ENCODE data around the gene KCTD11.

KCTD11 gene

DNA sequence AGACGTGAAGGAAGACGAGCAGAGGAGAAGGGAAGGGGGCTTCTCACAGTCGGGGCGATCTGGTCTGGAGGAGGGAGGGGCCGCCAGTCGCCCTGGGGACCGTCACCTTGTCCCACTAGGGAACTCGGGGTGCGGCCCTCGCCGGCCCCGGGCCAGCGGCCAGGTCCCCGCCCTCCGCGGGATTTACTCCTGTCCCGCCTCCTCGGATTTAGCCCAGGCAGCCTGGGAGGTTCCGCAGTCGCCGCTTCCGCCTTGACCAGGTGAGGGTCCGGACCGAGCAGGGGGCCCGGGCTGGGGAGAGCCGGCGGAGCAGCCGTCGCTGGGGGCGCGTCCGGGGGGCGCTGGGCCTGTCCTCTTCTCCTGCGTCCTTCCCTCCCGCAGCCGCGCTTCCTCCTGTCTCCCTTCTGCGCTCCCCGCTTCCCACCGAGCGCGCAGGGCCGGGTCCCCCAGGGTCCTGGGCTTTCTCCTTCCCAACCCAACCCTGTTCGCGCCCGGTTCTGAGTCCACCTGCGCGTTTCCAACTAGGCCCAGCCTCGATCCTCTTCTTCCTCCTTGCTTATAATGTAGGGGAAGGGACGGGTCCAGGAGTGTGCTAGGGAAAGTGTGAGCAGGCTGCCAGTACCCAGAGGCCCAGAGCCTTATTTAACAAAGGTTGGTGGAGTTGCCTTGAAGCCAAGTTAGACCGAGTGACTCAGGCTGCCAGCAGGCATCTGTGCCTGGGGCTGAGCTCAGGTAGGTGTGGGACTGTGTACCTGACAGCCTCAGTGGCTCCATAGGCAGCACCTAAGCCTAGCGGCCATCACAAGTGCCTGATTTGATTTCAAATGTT is 29.1 kb downstream of the KCTD11 start, which contains the start of gene TNK1:
TSS of gene TNK1 (plus strand) at position 235 of the 829 bp plus-strand sequence. CDS start 1,838 bp downstream, outside the sequence.
- peak; percentile 35 for DNase-seq

DNA sequence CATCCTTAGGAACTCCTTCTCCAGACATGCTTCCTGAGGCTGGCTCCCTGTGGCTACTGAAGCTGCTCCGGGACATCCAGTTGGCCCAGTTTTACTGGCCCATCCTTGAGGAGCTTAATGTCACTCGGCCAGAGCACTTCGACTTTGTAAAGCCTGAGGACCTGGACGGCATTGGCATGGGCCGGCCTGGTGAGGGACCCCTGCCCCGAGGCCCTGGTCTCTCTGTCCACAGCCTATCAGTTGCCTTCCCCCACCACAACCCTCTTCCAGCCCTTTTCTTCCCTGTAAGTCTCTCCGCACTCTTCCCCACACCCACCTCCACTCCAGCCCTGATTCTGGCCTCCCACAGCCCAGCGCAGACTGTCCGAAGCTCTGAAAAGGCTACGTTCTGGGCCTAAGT is 30.9 kb downstream of the KCTD11 start:
- DNase-seq, result no peak

DNA sequence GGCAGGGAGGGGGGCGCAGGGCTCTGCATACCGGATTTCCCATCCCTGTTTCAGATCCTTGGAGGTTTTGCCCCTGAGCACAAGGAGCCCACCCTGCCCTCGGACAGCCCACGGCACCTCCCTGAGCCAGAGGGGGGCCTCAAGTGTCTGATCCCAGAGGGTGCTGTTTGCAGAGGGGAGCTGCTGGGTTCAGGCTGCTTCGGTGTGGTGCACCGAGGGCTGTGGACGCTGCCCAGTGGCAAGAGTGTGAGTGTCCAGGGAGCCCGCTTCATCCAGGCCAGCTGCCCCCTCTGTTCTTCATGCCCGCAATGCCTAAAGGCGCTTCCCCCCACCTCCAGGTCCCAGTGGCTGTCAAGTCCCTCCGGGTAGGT is 31.4 kb downstream of the KCTD11 start:
- no peak for DNase-seq

DNA sequence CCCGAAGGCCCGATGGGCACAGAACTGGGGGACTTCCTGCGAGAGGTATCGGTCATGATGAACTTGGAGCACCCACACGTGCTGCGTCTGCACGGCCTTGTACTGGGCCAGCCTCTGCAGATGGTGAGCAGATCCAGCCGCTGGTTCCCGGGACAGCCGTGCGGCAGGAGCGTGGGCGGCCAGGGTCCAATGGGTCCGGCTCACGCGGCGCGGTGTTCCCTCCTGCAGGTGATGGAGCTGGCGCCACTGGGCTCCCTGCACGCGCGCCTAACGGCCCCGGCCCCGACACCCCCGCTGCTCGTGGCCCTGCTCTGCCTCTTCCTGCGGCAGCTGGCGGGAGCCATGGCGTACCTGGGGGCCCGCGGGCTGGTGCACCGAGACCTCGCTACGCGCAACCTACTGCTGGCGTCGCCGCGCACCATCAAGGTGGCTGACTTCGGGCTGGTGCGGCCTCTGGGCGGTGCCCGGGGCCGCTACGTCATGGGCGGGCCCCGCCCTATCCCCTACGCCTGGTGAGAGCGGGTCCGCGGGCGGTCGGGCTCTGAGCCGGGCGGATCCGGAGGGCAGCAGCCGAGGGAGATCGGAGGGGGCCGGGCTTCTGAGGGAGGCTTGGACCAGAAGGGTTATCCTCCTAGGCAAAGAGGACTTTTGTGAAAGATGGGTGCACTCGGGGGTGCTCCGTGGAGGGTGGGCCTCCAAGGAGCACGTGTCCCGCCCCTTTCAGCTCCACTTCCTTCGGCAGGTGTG is 32.0 kb downstream of the KCTD11 start:
- no peak for DNase-seq

DNA sequence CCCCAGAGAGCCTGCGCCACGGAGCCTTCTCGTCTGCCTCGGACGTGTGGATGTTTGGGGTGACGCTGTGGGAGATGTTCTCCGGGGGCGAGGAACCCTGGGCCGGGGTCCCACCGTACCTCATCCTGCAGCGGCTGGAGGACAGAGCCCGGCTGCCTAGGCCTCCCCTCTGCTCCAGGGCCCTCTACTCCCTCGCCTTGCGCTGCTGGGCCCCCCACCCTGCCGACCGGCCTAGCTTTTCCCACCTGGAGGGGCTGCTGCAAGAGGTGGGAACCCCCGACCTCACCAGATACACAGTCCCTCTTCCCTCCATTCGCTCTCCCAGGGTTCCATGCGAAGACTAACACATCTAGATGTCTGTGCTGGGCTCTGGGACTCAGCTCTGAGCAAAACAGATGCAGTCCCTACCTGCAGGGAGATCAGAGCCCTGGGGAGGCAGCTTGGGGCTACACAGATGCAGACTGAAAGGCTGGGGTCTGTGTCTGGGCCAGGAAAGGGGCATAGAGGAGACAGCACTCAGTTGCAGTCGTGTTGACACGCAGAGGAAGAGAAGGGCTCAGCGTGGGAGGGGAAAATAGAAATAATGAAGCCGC is 32.6 kb downstream of the KCTD11 start:
- no peak for DNase-seq

DNA sequence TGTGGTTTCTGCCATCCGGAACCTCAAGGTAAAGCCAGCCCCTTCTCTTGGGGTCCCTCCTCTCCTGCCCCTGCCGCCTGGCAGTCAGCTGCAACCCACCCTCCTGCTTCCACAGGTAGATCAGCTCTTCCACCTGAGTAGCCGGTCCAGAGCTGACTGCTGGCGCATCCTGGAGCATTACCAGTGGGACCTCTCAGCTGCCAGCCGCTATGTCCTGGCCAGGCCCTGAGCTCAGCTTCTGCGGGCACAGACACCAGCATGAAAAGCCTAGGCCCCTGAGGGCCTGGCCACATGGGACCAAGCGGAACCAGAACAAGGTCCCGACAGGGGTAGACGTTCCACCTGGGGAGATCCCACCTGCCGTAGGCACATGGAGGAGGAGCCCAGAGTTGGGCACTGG is 36.9 kb downstream of the KCTD11 start:
- DNase-seq, result no peak

DNA sequence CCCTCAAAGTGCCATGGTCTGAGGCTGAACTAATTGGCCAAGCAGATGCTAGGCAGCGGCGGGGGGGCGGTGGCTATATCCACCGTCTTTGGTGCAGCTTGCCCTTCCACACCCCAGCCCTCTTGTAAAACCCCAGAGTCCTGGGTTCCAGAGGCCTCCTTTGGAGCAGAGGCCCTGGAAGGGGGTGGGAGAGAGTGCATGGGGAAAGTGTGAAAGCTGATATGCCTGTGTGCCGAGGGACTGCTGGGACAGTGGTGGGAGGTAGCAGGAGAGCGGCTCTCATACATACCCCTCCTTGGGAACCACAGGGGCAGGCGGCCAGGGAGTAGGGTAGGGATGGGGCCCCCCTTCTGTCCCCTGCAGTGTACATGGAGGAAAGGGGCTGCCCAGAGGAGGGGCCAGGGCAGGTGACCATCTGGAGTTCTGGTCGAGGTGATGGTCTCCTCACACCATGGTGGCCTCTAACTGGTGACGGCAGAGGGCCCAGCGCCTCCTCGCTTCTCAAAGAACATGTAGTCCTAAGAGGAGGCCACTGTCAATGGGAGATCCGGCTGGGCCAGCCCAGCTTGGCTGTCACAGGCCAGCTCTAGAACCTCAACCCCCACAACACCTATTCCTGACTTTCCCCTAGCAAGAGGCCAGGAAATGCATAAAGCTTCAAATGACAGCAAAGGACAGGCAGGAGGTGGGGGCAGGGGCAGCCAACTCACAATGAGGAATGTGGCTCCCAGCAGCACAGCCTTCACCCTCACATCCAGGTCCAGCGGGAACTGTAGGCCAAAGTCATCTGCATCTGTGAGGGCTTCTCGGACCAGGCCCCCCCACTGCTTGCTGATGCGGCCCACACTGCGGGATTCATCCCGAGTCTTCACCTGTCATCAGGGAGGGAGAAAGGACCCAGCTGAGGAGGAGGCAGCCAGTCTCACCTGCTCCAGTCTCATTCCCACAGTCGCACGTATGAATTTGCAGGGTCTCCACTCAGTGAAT is 38.3 kb downstream of the KCTD11 start:
- DNase-seq, result no peak

DNA sequence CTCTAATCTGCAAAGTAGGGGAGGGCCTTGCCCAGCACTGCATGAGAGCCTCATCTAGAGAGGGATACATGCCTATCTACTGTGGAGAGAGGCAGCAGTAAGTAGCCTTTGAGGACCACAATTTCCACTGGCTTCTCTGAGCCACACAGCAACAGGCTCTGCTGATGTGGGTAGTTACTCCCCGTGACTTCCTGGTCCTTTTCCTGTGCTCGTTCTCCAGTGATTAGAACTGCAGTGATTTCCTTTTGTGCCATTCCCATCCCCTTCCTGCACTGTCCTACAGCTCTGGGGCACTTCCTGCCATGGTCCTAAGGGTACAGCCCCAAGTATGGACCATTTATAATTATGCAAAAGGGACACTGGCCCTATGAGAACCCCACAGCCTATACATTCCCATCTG is 39.3 kb downstream of the KCTD11 start:
- DNase-seq, result no peak

DNA sequence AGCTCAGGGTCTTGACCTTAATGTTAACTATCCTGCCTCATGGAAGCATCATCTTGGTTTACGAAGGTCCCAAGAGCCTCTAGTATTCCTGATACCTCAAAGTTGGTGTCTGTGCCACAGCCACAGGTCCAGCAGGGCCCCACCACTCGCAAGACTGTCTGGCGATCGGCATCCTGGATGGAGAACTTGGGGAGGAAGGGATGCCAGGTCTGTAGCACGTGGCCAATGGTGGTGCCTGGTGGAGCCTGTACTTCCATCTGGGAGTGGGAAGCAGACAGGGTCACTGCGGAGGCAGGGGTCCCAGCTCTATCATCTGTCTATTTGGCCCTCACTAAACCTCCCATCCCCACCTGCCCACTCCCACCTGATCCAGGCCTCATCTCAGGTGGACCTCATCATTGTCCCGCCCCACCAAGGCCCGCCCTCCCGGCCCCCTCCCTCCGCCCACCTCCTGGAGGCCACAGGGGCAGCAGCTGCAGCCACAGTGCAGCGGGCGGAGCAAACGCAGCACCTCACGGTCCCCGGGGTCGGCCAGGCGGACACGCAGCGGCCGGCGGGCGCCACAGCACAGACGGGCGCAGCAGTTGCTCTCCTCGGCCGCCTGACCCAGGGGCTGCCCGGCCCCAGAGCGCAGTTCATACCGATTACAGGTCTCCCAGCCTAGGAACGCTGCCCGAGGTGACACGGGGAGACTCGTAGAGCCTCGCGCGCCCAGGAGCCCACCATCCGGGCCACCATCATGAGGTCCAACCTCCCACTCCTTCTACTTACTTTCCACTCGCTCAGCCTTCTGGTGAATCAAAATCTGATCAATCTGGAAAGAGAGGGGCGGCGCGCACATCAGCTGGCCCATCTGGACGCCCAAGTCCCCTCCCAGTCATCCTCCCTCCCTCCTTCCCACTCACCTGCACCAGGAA is 41.0 kb downstream of the KCTD11 start:
- no peak for DNase-seq

DNA sequence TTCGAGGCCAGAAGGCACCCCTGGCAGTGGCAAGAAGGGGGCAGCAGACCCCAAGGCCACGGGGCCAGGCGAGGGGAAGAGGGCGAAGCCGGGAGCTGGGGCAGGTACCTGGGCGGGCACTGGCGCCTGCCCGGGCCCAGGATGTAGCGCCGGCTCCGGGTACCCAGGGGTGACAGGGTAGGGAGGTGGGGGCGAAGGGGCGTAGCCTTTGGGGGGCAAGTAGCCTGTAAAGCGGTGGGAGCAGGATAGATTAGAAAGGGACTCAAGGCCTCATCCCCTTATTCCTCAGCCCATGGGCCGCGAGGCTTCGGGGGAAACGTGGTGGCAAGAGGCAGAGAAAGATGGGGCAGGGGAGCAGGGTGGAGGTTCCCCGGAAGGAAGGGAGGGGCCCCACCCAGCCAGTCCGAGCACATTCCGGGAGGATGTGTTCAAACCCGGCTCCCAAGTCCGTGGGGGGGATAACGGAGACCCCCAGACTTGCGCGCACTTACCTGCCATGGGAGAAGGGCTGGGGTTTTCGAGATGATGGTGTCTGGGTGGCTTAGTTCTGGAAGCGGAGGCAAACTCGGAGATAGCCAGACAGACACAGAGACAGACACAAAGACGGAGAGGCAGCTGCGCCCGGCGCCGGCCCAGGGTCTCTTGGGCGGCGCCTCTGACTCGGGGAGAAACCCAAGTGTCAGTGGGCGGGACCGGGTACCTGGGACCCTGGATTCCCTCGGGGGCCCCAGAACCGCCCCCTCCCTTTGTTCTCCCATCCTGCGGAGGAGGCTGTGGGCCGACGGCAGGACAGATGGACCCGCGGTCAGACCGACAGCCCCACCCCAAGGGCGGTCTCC is 41.9 kb downstream of the KCTD11 start:
- peak; percentile 46 for DNase-seq

DNA sequence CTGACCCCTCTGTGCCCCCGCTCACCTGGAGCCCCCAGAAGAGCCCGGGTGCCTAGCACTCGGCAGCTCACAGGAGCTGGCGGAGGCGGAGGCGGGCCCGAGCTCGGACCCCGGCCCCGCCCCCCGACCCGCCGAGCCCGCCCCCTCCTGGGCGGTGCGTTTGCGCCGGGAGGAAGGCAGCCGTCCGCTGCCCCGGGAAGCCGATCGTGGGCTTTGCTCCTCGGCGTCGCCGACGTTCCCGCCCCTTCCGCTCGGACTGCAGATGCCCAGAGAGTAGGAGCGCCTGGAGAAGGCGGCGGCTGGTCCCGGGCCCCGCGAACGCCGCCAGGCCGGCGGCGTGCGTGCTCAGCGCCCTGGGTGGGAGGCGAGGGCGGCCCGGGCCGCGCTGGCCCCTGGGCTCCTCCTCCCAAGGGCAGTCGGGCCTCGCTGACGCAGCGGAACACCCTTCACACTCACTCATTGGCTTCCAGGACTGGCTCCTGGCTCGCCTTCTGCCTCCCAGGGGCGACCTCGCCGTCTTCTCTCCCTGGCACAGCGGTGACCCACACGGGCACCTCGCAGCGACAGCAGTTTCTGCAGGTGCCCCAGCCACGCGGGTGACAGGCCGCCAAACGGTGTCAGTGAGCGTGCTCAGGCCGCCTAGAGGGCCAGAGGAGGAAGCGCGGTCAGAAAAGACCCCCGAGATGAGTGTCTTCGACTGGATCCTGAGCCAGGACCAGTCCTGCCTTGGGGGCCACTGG is 42.7 kb downstream of the KCTD11 start, which contains the start of gene PLSCR3:
TSS of gene PLSCR3 (minus strand) at position 74 of the 740 bp plus-strand sequence. CDS start 415 bp downstream, outside the sequence.
- peak; percentile 87 for DNase-seq

DNA sequence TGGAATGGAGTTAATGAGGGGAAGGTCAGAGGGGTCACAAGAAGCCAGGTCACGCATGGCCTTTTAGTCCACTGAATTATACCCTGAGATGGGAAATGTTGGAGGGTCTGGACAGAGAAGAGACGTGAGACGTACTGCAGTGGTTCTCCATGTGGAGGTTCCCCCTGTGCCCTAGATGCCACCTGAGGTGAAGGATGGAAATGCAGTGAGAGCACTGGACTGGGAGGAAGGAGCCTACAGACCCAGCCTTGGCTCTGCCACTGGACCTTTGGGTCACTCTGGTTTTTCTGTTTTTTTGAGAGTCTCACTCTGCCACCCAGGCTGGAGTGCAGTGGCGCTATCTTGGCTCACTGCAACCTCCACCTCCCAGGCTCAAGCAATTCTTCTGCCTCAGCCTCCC is 44.2 kb downstream of the KCTD11 start:
- no peak for DNase-seq

DNA sequence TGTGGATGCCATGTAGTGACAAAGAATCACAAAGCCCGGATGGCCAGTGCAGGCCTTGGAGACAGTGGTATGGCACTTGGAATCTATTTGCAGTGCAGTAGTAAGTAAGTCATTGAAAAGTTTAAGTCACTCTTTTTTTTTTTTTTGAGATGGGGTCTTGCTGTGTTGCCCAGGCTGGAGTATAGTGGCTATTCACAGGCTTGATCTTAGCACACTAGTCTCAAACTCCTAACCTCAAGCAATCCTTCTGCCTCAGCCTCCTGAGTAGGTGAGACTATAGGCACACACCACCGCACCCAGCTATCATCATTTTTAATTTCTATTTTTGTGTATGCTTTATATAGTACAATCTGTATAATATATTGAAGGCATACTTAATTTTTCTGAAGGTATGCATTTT is 46.6 kb downstream of the KCTD11 start:
- DNase-seq, result no peak

DNA sequence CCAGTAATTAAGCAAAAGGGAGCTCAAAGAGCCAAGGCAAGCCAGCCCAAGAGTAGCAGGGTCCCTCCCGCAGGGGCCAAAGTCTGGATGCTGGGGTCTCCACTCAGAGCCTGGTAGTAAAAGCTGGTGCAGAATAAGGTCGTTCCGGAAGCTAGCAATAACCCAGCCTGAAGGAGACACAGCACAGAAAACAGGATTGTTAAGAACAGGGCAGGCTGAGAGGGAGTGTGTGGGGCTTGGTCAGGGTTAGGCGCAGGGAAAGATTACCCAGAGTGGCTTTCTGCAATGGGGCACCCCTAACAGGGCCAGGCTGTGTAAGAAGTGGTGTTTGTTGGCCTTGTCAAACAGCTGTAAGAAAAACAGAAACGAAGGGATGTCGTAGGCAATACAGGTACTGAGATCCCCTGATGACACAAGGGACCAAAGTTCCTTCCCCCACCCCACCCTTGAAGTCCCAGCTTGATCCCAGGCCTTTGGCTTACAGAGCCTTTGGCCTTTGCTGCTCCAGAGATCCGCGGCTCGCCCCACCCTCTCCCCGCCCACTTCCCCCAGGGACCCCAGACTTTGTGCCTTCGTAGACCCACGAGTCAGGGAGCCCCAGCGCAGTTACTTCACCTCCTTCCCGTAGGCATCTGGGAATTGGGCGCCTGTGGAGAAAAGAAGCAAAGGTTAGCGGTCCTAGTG is 51.2 kb downstream of the KCTD11 start:
- DNase-seq, result no peak

DNA sequence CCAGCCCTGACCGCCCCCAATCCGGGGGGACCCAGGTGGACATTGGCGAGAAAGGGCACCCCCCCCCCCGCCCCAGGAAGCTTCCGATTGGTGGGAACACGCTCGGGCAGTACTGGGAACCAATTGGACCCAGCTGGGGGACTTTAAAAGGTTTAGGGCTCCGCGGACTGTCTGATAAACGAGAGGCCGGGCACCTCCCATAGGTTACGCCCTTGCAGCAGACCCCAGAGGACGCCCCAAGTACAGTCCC is 51.7 kb downstream of the KCTD11 start:
- DNase-seq, result no peak

DNA sequence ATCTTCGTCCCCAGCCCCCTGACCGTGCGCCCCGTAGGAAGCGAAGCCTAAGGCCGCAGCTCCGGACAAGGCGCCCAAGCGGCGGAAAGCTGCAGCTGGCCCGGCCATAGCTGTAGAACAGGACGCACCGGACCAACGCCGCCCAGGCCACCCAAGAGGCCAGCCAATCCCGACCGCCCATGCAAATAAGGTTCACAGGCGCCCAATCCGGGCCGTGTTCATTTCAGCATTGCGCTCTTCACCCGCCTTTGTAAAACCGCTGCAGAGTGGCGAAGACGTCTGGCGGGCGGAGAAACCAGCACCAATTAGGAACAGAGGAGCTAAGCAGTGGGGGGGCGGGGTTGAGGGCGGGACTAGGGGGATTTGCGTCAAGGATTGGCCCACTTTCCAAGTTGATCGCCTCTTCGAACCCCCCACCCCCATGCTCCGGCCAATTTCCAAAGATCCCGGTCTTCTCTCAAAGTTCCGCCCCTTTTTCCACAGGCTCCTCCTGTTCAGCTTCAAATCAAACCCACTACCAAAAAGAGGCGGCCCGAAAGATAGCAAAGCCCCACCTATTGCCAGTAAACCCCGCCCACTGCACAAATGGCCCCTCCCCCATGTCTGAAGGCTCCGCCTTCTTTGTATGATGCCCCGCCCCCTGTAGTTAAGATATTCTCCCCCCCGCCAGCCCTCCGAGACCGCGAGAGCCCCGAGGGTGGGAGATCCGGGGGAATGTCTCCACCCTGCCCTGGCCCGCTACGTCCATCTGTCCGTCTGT is 52.2 kb downstream of the KCTD11 start, which contains the start of gene TMEM256:
TSS of gene TMEM256 (minus strand) at position 121 of the 760 bp plus-strand sequence. CDS start at position 108, 13 bp downstream.
- peak; percentile 96 for DNase-seq

Data from RPMI8226 (cell line).